ENCODE results near the gene SLCO4A1.
"Not testable (repeated sequence)": the region's sequence is repeated elsewhere in the genome, so short reads cannot be mapped to it uniquely, and the experiment has no call there.

SLCO4A1 gene

DNA sequence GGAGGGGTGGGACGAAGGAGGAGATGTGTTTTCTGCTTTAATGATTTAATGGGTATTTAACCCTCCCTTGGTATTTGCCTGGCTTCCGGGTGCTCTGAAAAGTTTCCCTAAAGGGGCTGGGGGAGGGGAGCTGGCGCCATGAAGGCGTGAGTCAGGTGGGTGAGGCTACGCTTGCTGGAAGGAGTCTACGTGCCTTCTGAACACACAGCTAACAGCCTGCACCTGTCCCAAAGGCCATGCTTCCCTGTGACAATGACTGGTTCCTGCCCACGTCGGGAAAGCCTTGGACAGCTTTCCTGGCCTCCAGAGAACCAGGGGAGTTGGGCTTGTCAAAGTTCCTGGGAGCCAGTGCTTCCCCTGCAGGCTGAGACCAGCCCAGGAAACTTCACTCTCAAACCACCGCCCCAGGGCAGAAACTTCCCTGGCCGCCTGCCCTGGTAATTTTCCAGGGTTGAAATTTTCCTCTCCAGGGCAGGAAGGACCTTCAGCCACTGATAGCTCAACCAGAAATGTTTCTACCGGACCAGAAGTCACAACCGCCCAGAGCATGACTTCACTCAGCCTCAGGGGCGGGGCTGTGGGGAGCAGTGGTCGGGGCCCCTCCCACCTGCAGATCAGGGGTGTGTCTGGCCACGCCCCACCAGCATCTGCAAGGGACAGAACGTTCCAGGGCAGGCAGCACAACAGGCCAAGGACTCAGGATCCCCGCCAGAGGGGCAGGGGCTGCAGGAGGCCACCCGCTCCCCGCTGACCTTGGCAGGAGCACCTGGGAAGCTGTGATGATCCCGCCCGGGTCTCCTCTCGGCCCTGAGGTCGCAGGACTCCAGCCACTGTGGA, 18.6 kb upstream of the SLCO4A1 start:
- peak; percentile 76 for DNase-seq

DNA sequence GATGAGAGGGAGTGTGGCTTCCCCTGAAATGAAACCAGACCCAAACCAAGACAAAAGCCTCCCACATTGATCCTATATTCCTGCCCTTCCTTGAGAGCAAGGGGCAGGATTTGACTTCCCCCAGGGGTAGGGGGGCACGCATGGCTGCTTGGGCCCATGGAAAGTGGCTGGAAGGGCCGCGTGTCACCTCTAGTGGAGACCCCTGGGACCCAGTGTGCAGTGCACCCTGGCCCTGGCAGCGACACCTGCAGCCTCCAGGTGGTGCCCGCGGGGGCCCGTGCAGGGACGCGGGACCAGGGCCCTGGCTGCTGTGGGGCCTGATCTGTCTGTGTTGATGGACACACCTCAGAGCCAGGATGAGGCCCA, 18.0 kb upstream of the SLCO4A1 start:
- DNase-seq: no peak

DNA sequence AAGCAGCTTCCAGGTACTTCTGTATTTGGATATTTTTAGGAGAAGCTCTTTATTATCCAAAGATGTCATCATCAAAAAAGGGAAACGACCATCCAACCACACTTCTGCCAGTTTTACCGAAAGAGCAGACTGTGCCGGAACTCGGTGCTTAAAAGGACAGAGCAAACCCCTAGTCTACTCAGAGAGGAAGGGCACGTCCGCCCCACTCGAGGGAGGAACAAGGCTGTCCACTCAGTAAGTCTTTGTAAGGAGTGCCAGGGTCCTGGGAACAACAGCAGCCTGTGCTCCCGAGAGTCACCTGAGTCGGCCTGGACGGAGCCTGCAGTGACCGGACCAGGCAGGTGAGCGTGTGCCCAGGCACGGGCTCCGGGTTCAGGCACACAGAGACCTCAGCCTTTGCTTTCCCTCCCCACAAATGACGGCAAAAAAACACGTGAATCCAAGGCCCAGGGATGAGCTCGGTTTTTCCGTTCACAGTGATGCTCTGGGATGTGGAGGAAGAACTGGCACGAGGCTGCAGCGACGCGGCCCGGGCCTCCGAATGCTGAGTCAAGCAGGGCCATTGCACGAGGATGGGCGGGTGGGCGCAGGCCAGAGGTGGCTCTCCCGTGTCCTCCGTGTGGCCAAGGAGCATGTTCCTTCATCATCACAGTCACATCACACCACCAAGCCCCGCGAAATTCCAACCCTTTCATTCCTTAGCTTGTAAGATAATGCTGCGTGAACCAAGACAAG, 17.4 kb upstream of the SLCO4A1 start:
- DNase-seq: no peak

GRCh38 chr20:62625516-62625915, 16.8 kb upstream of the SLCO4A1 start:
- no peak for DNase-seq

- DNase-seq: no peak
Measured at GRCh38 chr20:62625921-62626547, 16.3 kb upstream of the SLCO4A1 start.

DNA sequence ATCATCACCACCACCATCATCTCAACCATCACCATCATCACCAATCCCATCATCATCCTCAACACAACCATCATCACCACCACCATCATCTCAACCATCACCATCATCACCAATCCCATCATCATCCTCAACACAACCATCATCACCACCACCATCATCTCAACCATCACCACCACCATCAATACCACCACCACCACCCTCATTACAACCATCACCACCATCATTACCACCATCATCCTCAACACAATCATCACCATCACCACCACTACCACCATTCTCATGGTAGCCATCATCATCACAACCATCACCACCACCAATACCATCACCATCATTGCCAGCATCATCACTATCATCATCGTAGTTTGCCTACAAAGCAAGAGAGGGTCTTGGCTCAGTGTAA, 14.9 kb upstream of the SLCO4A1 start:
- not testable (repeated sequence) for DNase-seq

DNA sequence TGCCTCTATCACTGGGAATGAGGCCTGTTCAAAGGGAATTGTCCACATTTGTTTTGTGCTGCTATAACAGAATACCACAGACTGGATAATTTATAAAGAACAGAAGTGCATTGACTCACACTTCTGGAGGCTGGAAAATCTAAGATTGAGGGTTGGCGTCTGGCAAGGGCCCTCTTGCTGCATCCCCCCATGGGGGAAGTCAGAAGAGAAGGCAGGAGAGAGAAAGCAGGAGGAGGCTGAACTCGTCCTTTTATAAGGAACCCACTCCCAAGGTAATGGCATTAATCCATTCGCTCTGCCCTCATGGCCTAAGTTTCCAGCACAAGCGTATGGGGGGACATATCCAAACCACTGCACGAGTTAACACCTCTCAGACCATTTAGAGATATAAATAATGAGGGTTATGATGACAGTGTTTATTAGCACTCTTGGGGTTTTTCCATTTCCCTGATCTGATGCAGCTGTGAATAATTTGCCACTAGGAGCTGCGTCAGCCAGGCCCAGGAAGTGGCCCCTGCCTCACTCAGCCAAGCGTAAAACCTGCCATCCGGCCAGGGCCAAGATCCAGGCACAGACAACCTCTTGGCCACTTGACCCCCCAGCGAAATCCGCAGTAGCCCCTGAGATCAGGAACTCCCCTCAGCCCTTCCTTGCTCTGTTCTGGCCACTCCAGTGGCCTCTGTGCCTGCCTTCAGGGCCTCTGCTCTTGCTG, 14.2 kb upstream of the SLCO4A1 start:
- no peak for DNase-seq

DNA sequence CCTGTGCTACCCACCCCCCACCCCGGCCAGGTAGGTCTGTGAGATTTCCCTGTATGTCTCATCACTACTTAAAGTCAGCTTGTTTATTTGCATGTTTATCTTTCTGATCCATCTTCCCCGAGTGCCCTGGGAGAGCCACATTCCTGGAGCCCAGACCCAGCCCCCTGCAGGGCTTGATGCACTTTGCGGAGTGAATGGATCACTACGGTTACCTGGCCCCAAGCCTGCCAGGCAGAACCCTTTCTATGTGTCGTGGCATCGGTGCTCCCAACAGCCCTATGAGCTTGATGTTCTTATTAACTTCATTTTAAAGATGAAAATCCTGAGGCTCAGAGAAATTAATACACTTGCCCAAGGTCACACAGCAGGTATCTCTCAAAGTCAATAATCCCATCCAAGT, 13.6 kb upstream of the SLCO4A1 start:
- DNase-seq: no peak

- DNase-seq: no peak
Measured at GRCh38 chr20:62629864-62630470, 12.3 kb upstream of the SLCO4A1 start.

DNA sequence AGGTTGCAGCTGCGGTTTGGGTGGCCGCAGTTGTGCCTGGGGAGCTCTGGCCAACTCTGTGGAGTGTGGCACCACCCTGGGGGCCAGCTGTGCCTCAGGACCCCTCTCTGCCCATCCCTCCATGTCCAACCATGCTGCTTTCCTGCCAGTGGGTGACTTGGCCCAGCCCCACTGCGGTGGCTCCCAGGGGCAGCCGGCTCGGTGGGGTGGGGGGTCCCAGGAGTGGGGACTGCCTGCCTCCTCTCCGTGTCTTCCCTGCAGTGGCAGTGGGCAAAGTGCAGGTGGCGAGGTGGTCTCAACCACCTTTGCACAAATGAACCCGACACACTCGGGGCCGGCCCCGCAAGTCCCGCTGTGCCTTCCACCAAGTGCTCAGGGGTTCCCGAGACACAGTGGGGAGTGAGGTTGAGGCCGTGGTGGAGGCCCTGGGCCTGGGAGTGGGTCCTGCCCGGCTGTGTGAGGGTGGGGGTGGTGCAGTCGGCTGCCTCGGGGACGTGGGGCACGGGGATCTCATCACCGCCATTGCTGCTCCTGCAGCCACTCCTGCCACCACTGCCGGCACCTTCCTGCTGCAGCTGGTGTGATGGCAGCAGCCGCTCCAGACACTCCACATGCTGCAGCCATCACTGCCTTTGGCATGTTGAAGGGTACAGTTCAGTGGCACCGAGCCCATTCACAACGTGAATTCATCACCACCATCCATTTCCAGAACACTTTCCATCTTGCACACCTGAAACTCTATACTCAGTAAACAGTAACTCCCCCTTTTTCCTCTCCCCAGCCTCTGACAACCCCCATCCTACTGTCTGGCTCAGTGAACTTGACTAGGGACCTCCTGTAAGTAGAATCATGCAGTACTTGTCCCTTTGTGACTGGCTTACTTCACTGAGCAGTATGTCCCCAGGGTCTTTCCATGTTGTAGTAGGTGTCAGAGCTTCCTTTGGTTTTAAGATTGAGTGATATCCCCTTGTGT, 10.7 kb upstream of the SLCO4A1 start:
- DNase-seq: no peak

DNA sequence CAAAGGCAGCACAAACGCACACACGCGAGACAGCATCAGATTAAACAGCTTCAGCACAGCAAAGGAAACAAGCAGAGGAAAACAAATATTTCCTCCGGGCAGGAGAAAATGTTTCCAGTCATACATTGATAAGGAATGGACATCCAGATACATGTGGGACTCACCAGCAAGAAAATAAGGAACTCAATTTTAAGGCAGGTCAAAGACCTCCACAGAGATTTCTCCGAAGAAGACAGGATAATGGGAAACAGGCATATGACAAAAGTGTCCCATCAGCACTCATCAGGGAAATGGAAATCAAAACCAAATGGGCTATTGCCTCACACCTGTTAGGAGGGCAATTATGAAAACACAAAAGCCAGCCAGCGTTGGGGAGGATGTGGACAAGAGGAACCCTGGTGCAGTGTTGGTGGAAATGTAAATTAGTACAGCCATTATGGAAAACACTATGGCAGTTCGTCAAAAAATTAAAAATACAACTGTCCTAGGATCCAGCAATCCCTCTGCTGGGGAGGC, 9.7 kb upstream of the SLCO4A1 start:
- no peak for DNase-seq

- no peak for DNase-seq
Measured at GRCh38 chr20:62633598-62634329, 8.5 kb upstream of the SLCO4A1 start.

GRCh38 chr20:62634330-62634967, 7.9 kb upstream of the SLCO4A1 start:
- no peak for DNase-seq

GRCh38 chr20:62635232-62635631, 7.1 kb upstream of the SLCO4A1 start:
- no peak for DNase-seq

DNA sequence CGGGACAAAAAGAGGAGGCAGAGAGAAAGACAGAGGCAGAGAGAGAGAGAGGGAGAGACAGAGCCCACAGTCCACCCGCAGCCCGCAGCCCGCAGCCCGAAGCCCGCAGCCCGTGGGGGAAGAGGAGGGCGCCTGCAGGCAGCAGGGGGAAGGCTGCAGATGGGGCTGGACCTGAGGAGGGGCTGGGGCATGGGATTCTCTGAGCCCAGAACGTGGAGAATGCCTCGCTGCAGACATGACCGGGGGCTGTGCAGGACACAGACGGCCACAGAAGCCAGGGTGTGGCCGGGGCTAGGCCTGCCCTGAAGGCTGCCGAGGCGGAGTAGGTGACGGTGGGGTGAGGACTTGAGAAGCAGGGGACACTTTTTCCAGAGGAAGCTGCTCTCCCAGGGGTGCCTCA, 6.5 kb upstream of the SLCO4A1 start:
- no peak for DNase-seq

GRCh38 chr20:62636446-62636845, 5.9 kb upstream of the SLCO4A1 start:
- no peak for DNase-seq

DNA sequence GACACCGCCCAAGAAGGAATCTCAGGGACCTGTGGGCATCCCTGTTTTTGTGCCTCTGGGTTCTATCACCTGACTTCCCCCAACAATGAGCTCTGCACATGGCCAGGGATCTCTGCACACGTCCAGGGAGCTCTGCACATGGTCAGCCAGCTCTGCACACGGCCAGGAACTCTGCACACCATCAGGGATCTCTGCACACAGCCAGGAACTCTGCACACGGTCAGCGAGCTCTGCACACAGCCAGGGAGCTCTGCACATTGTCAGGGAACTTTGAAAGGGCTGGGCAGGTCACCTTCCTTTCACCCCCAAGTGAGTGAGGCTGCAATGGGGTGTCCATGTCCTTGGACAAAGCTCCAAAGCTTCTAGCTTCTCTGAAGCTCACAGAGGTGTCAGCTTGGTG, 5.2 kb upstream of the SLCO4A1 start:
- no peak for DNase-seq

- no peak for DNase-seq
Measured at GRCh38 chr20:62637521-62638054, 4.7 kb upstream of the SLCO4A1 start.

DNA sequence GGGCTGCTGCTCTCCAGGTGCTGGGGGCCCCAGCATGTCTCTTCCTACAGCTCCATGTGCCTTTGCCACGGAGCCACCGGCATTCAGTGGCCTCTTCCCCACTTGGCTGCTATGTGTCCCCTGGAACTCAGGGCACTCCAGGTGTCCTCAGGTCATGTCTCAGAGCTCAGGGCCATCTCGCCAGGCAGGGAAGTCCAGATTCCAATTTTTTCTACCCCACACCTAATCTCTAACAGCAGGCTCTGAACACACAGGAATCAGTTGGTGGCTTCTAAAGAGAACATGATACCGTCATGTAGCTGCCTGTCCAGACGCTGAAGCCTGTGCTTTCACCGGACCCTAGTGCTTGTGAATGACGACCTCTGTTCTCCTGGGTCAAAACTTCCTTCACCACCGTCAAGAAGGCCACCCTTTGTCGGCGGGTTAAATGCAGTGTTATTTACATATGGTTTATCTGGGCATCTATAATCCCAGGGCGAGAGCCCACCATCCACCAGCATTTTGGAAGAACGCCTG, 4.2 kb upstream of the SLCO4A1 start:
- DNase-seq: no peak

Measured in right kidney (tissue), 1 donor.